GM23338 (cell line): ENCODE results near the gene PKD2. TPM values are rescaled to one million over a fixed set of nuclear protein-coding genes. Genes with fewer than 3 reads are reported as not detected.

ENCODE experiments used
- ATAC-seq: fragments of 200-7000 bp; cut with Tn5 transposase; 3 replicates; pipeline ENCODE4 v1.9.1; 2020
- DNase-seq: peaks from one replicate; pipeline ENCODE4 v3.0.0-alpha.2; 2015; ENCODE audit warnings: low spot score
- H2AFZ ChIP-seq: fragments of 200-600 bp; sonication (generic); 2 replicates; pipeline ENCODE4 v1.8.0; 2016; ENCODE audit warnings: antibody characterized with exemption, mild to moderate bottlenecking, moderate library complexity
- H3F3A ChIP-seq: fragments of 200-600 bp; sonication (generic); replicated peaks from 2 replicates; pipeline ENCODE4 v1.8.0; 2017; ENCODE audit warnings: antibody characterized with exemption, mixed run types, low read depth
- H3K27ac ChIP-seq: fragments of 200-600 bp; sonication (generic); 2 replicates; pipeline ENCODE4 v1.6.1; 2016; ENCODE audit warnings: low read depth
- H3K27me3 ChIP-seq: fragments of 200-600 bp; sonication (generic); 2 replicates; pipeline ENCODE4 v1.8.0; 2016; ENCODE audit warnings: mild to moderate bottlenecking, mixed run types, moderate library complexity; ENCODE audit not compliant: insufficient read depth
- H3K36me3 ChIP-seq: fragments of 200-600 bp; sonication (generic); 2 replicates; pipeline ENCODE4 v1.8.0; 2016; ENCODE audit warnings: mild to moderate bottlenecking; ENCODE audit not compliant: insufficient read depth
- H3K4me1 ChIP-seq: fragments of 200-600 bp; sonication (generic); 2 replicates; pipeline ENCODE4 v1.8.0; 2016; ENCODE audit warnings: mild to moderate bottlenecking, moderate library complexity; ENCODE audit not compliant: insufficient read depth
- H3K4me2 ChIP-seq: fragments of 200-600 bp; sonication (generic); 2 replicates; pipeline ENCODE4 v1.7.1; 2017; ENCODE audit warnings: mixed run types
- H3K4me3 ChIP-seq: fragments of 200-600 bp; sonication (generic); 2 replicates; pipeline ENCODE4 v1.6.1; 2016; ENCODE audit warnings: mixed run types
- H3K79me2 ChIP-seq: fragments of 200-600 bp; sonication (generic); replicated peaks from 2 replicates; pipeline ENCODE4 v1.8.0; 2017; ENCODE audit warnings: mild to moderate bottlenecking; ENCODE audit not compliant: insufficient read depth
- H3K9me2 ChIP-seq: fragments of 200-600 bp; sonication (generic); 2 replicates; pipeline ENCODE4 v1.8.0; 2017; ENCODE audit not compliant: insufficient read depth
- H4K20me1 ChIP-seq: fragments of 200-600 bp; sonication (generic); replicated peaks from 2 replicates; pipeline ENCODE4 v1.8.0; 2017; ENCODE audit warnings: mild to moderate bottlenecking; ENCODE audit not compliant: insufficient read depth
- H3K27ac Mint-ChIP-seq: 2 replicates; pipeline ENCODE4 v1.8.0; 2020; ENCODE audit warnings: inconsistent platforms, mild to moderate bottlenecking, moderate library complexity, mixed read lengths
- H3K27me3 Mint-ChIP-seq: 3 replicates; pipeline ENCODE4 v1.8.0; 2022; ENCODE audit warnings: low read depth, mild to moderate bottlenecking, moderate library complexity, mixed read lengths, inconsistent platforms; ENCODE audit not compliant: insufficient read depth, poor library complexity
- H3K36me3 Mint-ChIP-seq: 3 replicates; pipeline ENCODE4 v1.8.0; 2021; ENCODE audit warnings: low read depth, mild to moderate bottlenecking, inconsistent platforms, moderate library complexity, mixed read lengths
- H3K4me1 Mint-ChIP-seq: 3 replicates; pipeline ENCODE4 v1.8.0; 2020; ENCODE audit warnings: mild to moderate bottlenecking, inconsistent platforms, mixed read lengths
- H3K4me3 Mint-ChIP-seq: 3 replicates; pipeline ENCODE4 v1.8.0; 2021; ENCODE audit warnings: moderate library complexity, mild to moderate bottlenecking, inconsistent platforms, mixed read lengths
- H3K9me3 Mint-ChIP-seq: 3 replicates; pipeline ENCODE4 v1.8.0; 2020; ENCODE audit warnings: moderate library complexity, mild to moderate bottlenecking, inconsistent platforms, mixed read lengths
- CREB1 ChIP-seq: fragments of 250-450 bp; sonication (Bioruptor Pico); IDR thresholded peaks from 2 replicates; pipeline ENCODE4 v1.5.0; 2020; ENCODE audit warnings: low read depth, mild to moderate bottlenecking, moderate library complexity
- EZH2 ChIP-seq: fragments of 200-600 bp; sonication (generic); IDR thresholded peaks from one replicate; pipeline ENCODE4 v1.8.0; 2017; ENCODE audit warnings: antibody characterized with exemption, mild to moderate bottlenecking, low read depth; ENCODE audit not compliant: unreplicated experiment
- EZH2phosphoT487 ChIP-seq: fragments of 200-600 bp; sonication (generic); IDR thresholded peaks from one replicate; pipeline ENCODE4 v1.8.1; 2018; ENCODE audit warnings: antibody characterized with exemption; ENCODE audit not compliant: unreplicated experiment
- JUNB ChIP-seq: IDR thresholded peaks from one replicate; pipeline ENCODE4 v1.6.1; 2016; ENCODE audit warnings: antibody characterized with exemption; ENCODE audit not compliant: unreplicated experiment
- NANOG ChIP-seq: IDR thresholded peaks from 2 replicates; pipeline ENCODE4 v1.6.1; 2016; ENCODE audit warnings: antibody characterized with exemption, borderline replicate concordance
- POLR2AphosphoS5 ChIP-seq: IDR thresholded peaks from 2 replicates; pipeline ENCODE4 v1.6.1; 2016; ENCODE audit warnings: antibody characterized with exemption, low read depth
- REST ChIP-seq: IDR thresholded peaks from one replicate; pipeline ENCODE4 v1.6.1; 2018; ENCODE audit warnings: antibody characterized with exemption; ENCODE audit not compliant: unreplicated experiment
- STAT1 ChIP-seq: IDR thresholded peaks from one replicate; pipeline ENCODE4 v1.6.1; 2016; ENCODE audit warnings: antibody characterized with exemption; ENCODE audit not compliant: unreplicated experiment
- ZNF114 ChIP-seq: fragments of 250-450 bp; sonication (Bioruptor Pico); IDR thresholded peaks from 2 replicates; pipeline ENCODE4 v1.5.0; 2020; ENCODE audit warnings: mild to moderate bottlenecking, moderate library complexity
- ZNF331 ChIP-seq: fragments of 250-450 bp; sonication (Bioruptor Pico); IDR thresholded peaks from 2 replicates; pipeline ENCODE4 v1.5.0; 2020; ENCODE audit warnings: low read depth, mild to moderate bottlenecking, moderate library complexity
- ZNF462 ChIP-seq: fragments of 250-450 bp; sonication (Bioruptor Pico); IDR thresholded peaks from 2 replicates; pipeline ENCODE4 v1.5.0; 2020; ENCODE audit warnings: mild to moderate bottlenecking, moderate library complexity
- polyA plus RNA-seq: library from polyadenylated mRNA; unstranded; fragments of >200 nt; fragmentation: Nextera tagmentation; extraction: Ambion mirVana; gene quantifications from 2 replicates; pipeline ENCODE4 v1.2.1, GENCODE V29; 2016
- total RNA-seq: library from RNA; depleted of rRNA; stranded (reverse); fragments of >200 nt; shearing (Covaris generic); gene quantifications from 2 replicates; pipeline ENCODE4 v1.2.3, GENCODE V29; 2014
- TF ChIP-seq, protein P1 (sequence below), 2 experiments: fragments of 200-600 bp in 1 of 2; sonication (generic) in 1 of 2; conservative IDR thresholded peaks; 2 replicates each; pipeline versions ENCODE4 v1.5.1 to v1.6.1; 2016 to 2017; ENCODE audit warnings: antibody characterized with exemption in 2 of 2, low read depth in 2 of 2, mild to moderate bottlenecking in 2 of 2, moderate library complexity in 1 of 2
- TF ChIP-seq, protein P2 (sequence below): IDR thresholded peaks from 2 replicates; pipeline ENCODE4 v1.6.1; 2016; ENCODE audit warnings: antibody characterized with exemption

PKD2 gene
- total and polyA plus RNA-seq, 2 experiments from 2014 or later = 17.9 to 45.3 TPM

DNA sequence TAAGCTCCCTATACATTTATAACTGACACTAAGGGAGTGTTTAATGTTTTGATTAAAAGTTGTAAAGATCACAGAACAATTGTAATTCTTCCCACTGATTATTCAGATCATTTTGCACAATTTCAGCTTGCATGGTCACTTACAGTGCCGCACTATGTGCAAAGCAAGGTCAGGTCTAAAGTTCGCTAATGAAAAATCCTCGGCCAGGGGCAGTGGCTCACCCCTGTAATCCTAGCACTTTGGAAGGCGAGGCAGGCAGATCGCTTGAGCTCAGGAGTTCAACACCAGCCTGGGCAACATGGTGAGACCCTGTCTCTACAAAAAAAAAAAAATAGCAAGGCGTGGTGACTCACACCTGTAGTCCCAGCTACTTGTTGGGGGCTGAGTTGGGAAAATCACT is 57.0 kb downstream of the PKD2 start:
- Histone ChIP-seq H3K36me3 (peaks cover 46% of the 10 kb centered on the region), H3K9me2 (no peaks in the 10 kb centered on the region), H3F3A (no peaks in the 10 kb centered on the region), H3K27me3 (no peaks in the 10 kb centered on the region), H3K4me1 (no peaks in the 10 kb centered on the region), H3K4me3 (no peak overlapping the region), H4K20me1 (no peaks in the 10 kb centered on the region), H2AFZ (no peak overlapping the region), H3K27ac (no peak overlapping the region; the same call in 1 of the 2 replicates), H3K4me2 (no peak overlapping the region), H3K79me2 (no peaks in the 10 kb centered on the region)
- no peaks in the 10 kb centered on the region for H3K4me1 Mint-ChIP-seq
- H3K27me3 Mint-ChIP-seq = peaks cover 6% of the 10 kb centered on the region
- TF ChIP-seq POLR2AphosphoS5 = no peak
- TF ChIP-seq ZNF114 (CRISPR knock-in tag) = no peak
- no peak for TF ChIP-seq EZH2phosphoT487
- TF ChIP-seq, protein P1, sequence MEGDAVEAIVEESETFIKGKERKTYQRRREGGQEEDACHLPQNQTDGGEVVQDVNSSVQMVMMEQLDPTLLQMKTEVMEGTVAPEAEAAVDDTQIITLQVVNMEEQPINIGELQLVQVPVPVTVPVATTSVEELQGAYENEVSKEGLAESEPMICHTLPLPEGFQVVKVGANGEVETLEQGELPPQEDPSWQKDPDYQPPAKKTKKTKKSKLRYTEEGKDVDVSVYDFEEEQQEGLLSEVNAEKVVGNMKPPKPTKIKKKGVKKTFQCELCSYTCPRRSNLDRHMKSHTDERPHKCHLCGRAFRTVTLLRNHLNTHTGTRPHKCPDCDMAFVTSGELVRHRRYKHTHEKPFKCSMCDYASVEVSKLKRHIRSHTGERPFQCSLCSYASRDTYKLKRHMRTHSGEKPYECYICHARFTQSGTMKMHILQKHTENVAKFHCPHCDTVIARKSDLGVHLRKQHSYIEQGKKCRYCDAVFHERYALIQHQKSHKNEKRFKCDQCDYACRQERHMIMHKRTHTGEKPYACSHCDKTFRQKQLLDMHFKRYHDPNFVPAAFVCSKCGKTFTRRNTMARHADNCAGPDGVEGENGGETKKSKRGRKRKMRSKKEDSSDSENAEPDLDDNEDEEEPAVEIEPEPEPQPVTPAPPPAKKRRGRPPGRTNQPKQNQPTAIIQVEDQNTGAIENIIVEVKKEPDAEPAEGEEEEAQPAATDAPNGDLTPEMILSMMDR (conservative IDR thresholded peaks at IDR 0.05; ENCODE audit: low read depth in 2 of 2) = no peak
- no peak for TF ChIP-seq STAT1
- no peak for TF ChIP-seq REST
- TF ChIP-seq NANOG = no peak
- no peak for TF ChIP-seq EZH2
- no peak for TF ChIP-seq CREB1
- no peak for TF ChIP-seq JUNB
- TF ChIP-seq, protein P2, sequence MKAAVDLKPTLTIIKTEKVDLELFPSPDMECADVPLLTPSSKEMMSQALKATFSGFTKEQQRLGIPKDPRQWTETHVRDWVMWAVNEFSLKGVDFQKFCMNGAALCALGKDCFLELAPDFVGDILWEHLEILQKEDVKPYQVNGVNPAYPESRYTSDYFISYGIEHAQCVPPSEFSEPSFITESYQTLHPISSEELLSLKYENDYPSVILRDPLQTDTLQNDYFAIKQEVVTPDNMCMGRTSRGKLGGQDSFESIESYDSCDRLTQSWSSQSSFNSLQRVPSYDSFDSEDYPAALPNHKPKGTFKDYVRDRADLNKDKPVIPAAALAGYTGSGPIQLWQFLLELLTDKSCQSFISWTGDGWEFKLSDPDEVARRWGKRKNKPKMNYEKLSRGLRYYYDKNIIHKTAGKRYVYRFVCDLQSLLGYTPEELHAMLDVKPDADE = no peak
- TF ChIP-seq ZNF331 (CRISPR knock-in tag) = no peak
- no peak for TF ChIP-seq ZNF462 (CRISPR knock-in tag)
- ATAC-seq (no peak), DNase-seq (no peak)
- peaks cover 3% of the 10 kb centered on the region; the same call in 1 of the 3 replicates for H3K9me3 Mint-ChIP-seq
- no peak overlapping the region for H3K4me3 Mint-ChIP-seq
- H3K36me3 Mint-ChIP-seq = peaks cover 67% of the 10 kb centered on the region
- no peak overlapping the region for H3K27ac Mint-ChIP-seq
